ENCODE data around the gene DLL1.

DNA sequence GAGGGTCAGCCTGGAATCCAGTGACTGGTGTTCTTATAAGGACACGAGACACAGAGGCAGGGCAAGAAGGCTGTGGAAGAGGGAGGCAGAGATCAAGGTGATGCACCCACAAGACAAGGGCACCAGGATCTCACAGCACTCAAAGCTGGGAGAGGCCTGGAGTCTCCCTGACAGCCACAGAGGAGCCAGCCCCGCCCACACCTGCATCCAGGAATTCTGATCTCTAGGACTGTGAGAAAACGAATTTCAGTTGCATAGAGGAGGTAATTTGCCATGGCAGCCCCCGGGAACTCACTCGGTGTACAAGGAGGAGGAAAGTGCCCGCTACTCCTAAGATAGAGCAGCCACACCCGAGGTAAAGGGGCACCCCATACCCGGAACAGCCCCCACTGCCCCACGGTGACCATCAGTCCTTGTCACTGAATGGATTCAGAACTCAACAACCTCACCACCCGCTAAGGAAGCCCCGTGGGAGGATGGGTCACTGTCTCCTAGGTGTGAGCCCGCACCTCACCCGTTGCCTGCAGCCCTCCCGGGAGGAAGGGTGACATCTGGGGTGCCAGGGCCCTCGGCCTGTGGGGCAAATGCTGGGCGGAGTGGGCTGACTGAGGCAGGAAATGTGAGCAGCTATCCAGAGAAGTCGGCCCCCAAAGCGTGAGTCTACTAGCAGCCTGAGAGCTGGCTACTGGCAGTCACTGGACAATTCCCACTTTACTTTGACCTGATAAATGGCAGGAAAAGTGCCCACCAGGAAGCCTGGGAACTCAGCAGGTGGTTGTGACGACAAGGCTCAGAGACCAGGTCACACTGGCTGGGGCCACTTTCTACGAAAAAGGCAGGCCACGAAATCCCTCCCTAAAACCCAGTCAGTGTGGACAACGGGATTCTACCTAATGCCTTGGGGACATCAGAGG lies 22.4 kb downstream of the DLL1 start:
- TF ChIP-seq POLR2AphosphoS5 (IDR thresholded peaks at IDR 0.05) (no peak), POLR2A (IDR thresholded peaks at IDR 0.05) (no peak)
- TF ChIP-seq, protein P1, sequence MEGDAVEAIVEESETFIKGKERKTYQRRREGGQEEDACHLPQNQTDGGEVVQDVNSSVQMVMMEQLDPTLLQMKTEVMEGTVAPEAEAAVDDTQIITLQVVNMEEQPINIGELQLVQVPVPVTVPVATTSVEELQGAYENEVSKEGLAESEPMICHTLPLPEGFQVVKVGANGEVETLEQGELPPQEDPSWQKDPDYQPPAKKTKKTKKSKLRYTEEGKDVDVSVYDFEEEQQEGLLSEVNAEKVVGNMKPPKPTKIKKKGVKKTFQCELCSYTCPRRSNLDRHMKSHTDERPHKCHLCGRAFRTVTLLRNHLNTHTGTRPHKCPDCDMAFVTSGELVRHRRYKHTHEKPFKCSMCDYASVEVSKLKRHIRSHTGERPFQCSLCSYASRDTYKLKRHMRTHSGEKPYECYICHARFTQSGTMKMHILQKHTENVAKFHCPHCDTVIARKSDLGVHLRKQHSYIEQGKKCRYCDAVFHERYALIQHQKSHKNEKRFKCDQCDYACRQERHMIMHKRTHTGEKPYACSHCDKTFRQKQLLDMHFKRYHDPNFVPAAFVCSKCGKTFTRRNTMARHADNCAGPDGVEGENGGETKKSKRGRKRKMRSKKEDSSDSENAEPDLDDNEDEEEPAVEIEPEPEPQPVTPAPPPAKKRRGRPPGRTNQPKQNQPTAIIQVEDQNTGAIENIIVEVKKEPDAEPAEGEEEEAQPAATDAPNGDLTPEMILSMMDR (IDR thresholded peaks at IDR 0.05): no peak

Data from breast epithelium (tissue), 3 donors.